NOMO-1 treated with DMSO at 0.1 percent for 48 hours (cell line): ENCODE results near the gene UST.
"Not testable (repeated sequence)": the region's sequence is repeated elsewhere in the genome, so short reads cannot be mapped to it uniquely, and the experiment has no call there.

Experiments
- DNase-seq: peaks from one replicate; lab custom pipeline; 2025; ENCODE audit not compliant: unreplicated experiment; lab: John Stamatoyannopoulos, UW

UST gene

GRCh38 chr6:148764259-148765020, 17.6 kb downstream of the UST start:
- DNase-seq = not testable (repeated sequence)

GRCh38 chr6:148765898-148766808, 19.3 kb downstream of the UST start:
- no peak for DNase-seq

- no peak for DNase-seq
These were observed 21.9 kb downstream of the UST start for GRCh38 chr6:148768646-148769270.

GRCh38 chr6:148769304-148769968, 22.6 kb downstream of the UST start:
- DNase-seq = no peak

DNA sequence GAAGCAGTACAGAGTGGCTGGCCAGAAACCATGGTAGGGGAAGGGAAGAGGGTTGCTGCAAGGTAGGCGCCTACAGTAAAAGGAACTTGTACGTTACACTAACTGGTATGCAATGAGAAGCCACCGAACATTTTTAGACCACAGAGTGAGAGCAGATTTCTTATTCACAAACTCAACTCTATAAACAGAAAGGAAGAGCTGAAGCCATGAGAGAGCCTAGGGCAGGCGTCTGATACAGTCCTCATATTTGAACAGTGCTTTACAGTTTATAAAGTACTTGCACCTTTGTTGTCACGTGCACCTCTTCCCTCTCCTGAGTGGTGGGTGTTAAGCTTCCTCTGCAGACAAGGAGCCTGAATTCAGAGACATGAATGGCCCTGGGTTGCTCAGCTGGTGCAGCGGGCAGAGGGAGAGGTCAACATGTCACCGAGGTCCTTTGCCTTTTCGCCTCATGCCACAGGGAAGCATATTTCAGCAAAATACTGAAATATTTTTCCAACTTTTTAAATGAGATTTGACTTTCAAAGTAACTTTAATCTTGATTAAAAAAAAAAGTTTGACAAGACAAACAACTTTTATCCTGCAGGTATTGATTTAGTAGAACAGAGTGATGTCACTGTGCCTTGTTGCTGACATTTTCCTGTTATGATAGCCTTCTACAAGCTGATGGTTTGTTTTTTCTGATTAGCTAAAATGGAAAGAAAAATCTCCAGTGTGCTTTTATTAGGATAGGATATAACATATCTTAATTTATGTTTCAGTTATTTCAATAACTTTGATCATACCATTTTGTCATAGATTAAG, 23.8 kb downstream of the UST start:
- peak; percentile 41 for DNase-seq

- no peak for DNase-seq
These were observed 24.4 kb downstream of the UST start for GRCh38 chr6:148771212-148771601.

- DNase-seq = no peak
These were observed 25.2 kb downstream of the UST start for GRCh38 chr6:148771896-148772554.

DNA sequence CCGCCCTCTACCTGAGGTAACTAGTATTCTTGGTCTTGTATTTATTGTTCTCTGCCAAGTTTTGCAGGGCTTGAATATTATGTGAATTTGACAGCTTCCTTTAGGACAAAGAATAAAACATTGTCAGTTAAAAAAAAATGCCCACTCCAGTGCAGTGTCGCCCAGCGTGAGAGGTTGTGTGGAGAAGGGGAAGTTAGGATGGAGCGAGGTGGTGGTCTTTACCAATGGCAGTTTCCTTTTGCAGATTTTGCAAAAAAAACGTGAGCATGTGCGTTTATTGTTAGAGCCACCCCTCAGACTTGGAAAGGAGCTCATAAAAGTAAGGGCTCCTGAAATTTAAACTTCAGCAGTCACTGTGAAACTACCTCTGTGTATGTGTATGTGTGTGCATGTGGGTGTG, 28.3 kb downstream of the UST start:
- no peak for DNase-seq

DNA sequence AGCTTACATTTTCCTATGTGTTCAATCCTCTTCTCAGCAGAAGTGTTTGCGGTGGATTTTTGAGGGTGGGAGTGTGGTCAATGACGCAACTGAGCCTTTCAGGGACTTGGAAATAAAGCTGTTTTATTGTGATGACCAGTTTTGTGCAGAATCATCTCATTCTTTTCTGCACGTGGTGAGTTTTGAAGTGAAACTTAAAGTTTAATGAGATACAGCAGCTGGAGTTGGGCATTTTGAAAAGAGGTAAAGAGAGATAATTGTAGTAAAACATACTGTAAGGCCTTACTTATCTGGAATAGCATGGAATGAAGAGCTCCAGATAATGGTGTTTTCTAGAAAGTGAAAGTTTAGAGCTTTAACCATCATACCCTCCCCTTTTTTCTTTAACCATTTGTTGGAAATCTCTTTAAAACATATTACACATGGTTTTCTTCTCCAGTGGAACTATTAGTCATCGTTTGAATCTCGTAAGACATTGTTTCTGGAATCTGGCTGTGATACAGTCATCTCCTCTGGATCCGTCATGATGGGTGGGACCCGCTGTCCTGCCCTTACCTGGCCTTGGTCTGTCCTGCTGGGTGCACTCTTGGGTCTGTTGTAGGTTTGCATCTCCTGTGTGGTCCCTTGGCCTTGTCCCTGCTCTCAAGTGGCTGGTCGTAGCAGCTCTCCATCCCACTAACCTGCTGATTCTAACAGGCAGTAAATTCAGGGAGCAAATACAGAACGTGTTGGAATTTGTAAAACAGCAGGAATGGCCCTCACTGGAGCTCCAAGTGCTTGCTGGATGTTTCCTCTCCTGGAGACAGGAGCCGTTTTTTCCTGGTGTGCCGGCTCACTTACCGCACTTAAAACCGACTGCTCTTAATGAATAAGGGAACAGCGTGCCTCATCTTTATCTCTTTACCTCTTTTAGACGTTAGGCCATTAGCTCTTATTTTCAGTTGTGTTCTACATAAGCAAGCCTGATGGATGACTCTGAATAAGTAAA, 29.8 kb downstream of the UST start:
- DNase-seq = peak; percentile 37

DNA sequence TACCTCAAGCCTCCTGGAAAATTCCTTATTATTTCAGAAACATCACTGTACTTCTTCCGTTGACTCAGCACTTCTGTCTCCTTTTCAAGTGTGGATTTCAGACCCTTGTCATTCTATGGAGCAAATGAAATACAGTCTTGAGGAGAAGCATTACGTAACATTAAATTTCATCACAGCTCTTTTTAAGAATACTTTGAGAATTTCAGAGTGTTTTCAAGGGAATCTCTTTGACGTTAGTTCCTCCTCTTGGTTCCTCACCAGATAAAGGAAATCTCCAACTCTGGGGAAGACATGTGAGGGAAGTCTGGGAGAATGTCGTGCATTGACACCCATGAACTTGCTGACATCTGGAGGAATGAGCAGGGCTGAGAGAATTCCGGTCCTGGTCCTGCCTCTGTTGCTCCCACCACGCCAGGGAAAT, 32.3 kb downstream of the UST start:
- peak; percentile 82 for DNase-seq

- not testable (repeated sequence) for DNase-seq
These were observed 33.6 kb downstream of the UST start for GRCh38 chr6:148780423-148780822.

GRCh38 chr6:148780918-148781436, 34.1 kb downstream of the UST start:
- DNase-seq = no peak

GRCh38 chr6:148789948-148790347, 43.1 kb downstream of the UST start:
- DNase-seq = no peak

DNA sequence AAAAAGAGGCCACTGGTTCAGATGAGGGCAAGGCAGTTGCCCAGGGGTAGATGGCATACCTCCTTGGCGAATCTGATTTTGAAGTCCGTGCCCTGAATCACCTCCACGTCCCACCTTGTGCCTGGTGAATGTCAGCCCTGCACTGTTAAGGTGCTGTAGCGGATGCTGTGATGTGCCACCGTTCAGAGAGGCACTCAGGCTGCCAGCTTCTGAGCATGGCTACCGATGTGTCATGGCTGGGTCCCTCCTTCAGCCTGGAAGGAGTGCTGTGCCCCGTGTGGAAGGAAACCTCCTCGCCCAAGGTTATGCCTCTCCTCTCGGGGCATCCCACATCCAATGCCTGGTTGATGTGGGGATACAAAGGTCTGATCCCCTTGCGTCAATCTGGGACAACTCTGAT, 43.6 kb downstream of the UST start:
- DNase-seq = no peak

- DNase-seq = no peak
These were observed 44.0 kb downstream of the UST start for GRCh38 chr6:148790817-148791216.

DNA sequence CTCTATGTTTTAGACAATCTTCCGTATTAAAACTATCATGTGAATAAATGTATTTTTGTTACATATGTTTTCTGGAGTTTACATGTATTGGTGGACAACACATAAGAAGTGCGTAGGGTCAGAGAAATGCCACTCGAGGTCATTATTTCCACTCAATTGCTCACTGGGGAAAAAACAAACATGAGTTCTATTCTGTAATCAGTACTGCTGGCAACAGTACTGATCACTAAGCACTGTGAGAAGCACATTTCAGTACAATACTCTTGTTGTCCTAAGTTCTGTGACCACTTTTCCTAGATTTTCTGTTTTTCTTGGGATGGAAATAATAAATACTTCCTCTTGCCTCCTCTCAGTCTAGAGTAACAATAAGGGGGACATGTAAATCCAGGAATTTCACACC, 44.5 kb downstream of the UST start:
- no peak for DNase-seq

DNA sequence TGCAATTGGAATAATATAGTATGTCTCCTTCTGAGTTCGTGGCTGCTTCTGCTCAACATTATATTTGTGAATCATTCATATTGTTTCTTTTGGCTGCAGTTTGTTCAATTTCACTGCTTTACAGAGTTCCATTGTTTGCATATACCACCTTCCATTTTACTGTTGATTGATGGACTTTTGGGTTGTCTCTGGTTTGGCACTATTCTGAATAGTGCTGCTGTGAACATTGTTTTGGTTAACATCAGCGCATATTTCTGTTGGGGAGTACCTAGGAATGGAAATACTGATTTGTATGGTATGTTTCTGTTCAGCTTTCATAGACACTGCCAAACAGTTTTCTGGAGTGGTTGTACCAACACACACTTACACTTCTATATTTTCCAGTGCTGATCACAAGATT, 46.9 kb downstream of the UST start:
- DNase-seq = no peak

DNA sequence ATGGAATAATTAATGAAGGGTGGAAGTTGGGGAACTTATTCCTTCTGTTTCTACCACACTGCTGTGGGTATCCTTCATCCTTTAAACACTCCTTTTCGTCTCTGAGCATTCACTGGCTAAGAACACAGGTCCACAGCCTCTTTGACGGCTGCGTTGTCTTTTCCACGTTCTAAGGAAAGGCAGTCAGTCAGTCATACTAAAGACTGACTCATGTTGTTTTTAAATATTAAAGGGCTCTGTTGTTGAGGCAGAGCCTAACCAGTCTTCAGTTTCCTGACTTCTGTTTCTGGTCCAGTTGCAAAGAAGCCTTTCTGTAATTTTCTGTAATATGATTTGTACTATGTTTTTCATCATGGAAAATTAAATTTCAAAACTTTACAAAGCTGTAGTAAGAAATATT, 48.0 kb downstream of the UST start:
- DNase-seq = no peak
